ENCODE data around the gene GMPR. TPM values are rescaled to one million over a fixed set of nuclear protein-coding genes. Genes with fewer than 3 reads are reported as not detected.

The GMPR gene
- total RNA-seq, 1 donor = 6.5 TPM

GRCh38 chr6:16295060-16295459 is 56.7 kb downstream of the GMPR start:
- no peaks in the 10 kb centered on the region for H3K79me2 ChIP-seq (ENCODE audit: insufficient read depth, low read length)
- H3K27ac ChIP-seq (ENCODE audit: low read depth, low read length) = no peak overlapping the region
- H3K27me3 ChIP-seq (ENCODE audit: insufficient read depth, low read length) = no peaks in the 10 kb centered on the region
- peak; percentile 32 for DNase-seq (ENCODE audit: insufficient read length, low spot score, missing footprints)
- no peaks in the 10 kb centered on the region for H4K20me1 ChIP-seq (ENCODE audit: insufficient read depth, low read length)
- no peaks in the 10 kb centered on the region for H3K4me1 ChIP-seq (ENCODE audit: insufficient read depth, low read length)
- H3K4me2 ChIP-seq (ENCODE audit: insufficient read depth, low read length) = no peak overlapping the region
- H3K36me3 ChIP-seq (ENCODE audit: insufficient read depth, low read length) = no peaks in the 10 kb centered on the region
- H2AFZ ChIP-seq (ENCODE audit: low read length) = no peak overlapping the region
- no peak overlapping the region for H3K4me3 ChIP-seq (ENCODE audit: insufficient read depth, low read length)
- TF ChIP-seq, protein P1, sequence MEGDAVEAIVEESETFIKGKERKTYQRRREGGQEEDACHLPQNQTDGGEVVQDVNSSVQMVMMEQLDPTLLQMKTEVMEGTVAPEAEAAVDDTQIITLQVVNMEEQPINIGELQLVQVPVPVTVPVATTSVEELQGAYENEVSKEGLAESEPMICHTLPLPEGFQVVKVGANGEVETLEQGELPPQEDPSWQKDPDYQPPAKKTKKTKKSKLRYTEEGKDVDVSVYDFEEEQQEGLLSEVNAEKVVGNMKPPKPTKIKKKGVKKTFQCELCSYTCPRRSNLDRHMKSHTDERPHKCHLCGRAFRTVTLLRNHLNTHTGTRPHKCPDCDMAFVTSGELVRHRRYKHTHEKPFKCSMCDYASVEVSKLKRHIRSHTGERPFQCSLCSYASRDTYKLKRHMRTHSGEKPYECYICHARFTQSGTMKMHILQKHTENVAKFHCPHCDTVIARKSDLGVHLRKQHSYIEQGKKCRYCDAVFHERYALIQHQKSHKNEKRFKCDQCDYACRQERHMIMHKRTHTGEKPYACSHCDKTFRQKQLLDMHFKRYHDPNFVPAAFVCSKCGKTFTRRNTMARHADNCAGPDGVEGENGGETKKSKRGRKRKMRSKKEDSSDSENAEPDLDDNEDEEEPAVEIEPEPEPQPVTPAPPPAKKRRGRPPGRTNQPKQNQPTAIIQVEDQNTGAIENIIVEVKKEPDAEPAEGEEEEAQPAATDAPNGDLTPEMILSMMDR (IDR thresholded peaks at IDR 0.05; ENCODE audit: extremely low read depth, low read depth, low read length) = no peak
- H3K9me3 ChIP-seq (ENCODE audit: low read depth, low read length) = no peaks in the 10 kb centered on the region

DNA sequence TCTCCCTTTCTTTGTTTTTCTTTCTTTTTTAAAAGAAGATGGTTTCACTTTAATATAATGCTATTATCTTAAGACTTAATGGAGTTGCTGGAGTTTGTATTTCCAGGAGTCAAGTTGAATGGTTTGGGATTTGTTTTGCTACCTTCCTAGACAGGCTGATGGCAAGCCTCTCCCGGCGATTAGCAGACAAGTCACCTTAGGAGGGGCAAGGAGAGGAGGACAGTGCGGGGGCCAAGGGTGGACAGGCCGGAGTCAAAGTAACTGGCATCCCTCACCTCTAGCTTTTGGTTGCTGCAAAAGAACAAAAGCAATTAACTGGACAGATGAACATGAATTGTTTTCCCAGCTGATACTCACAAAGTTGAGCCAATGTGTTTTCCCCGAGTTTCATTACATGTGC is 57.1 kb downstream of the GMPR start:
- Histone ChIP-seq H2AFZ (ENCODE audit: low read length) (no peak overlapping the region), H3K27me3 (ENCODE audit: insufficient read depth, low read length) (no peaks in the 10 kb centered on the region), H3K36me3 (ENCODE audit: insufficient read depth, low read length) (no peaks in the 10 kb centered on the region), H3K79me2 (ENCODE audit: insufficient read depth, low read length) (no peaks in the 10 kb centered on the region), H3K4me2 (ENCODE audit: insufficient read depth, low read length) (no peak overlapping the region), H3K4me1 (ENCODE audit: insufficient read depth, low read length) (no peaks in the 10 kb centered on the region), H3K4me3 (ENCODE audit: insufficient read depth, low read length) (no peak overlapping the region), H3K27ac (ENCODE audit: low read depth, low read length) (no peak overlapping the region), H4K20me1 (ENCODE audit: insufficient read depth, low read length) (no peaks in the 10 kb centered on the region), H3K9me3 (ENCODE audit: low read depth, low read length) (no peaks in the 10 kb centered on the region)
- DNase-seq (ENCODE audit: insufficient read length, low spot score, missing footprints) = no peak
- TF ChIP-seq, protein P1 (IDR thresholded peaks at IDR 0.05; ENCODE audit: extremely low read depth, low read depth, low read length) = no peak

GRCh38 chr6:16296061-16296670 is 57.8 kb downstream of the GMPR start:
- no peak overlapping the region for H3K4me2 ChIP-seq (ENCODE audit: insufficient read depth, low read length)
- H3K27ac ChIP-seq (ENCODE audit: low read depth, low read length) = no peak overlapping the region
- H3K9me3 ChIP-seq (ENCODE audit: low read depth, low read length) = no peaks in the 10 kb centered on the region
- H3K79me2 ChIP-seq (ENCODE audit: insufficient read depth, low read length) = no peaks in the 10 kb centered on the region
- H3K36me3 ChIP-seq (ENCODE audit: insufficient read depth, low read length) = no peaks in the 10 kb centered on the region
- no peaks in the 10 kb centered on the region for H4K20me1 ChIP-seq (ENCODE audit: insufficient read depth, low read length)
- TF ChIP-seq, protein P1 (IDR thresholded peaks at IDR 0.05; ENCODE audit: extremely low read depth, low read depth, low read length) = no peak
- DNase-seq (ENCODE audit: insufficient read length, low spot score, missing footprints) = peak; percentile 21
- H3K4me1 ChIP-seq (ENCODE audit: insufficient read depth, low read length) = no peaks in the 10 kb centered on the region
- H3K4me3 ChIP-seq (ENCODE audit: insufficient read depth, low read length) = no peak overlapping the region
- no peak overlapping the region for H2AFZ ChIP-seq (ENCODE audit: low read length)
- no peaks in the 10 kb centered on the region for H3K27me3 ChIP-seq (ENCODE audit: insufficient read depth, low read length)

GRCh38 chr6:16299861-16300260 is 61.5 kb downstream of the GMPR start:
- Histone ChIP-seq H3K79me2 (ENCODE audit: insufficient read depth, low read length) (no peaks in the 10 kb centered on the region), H3K4me3 (ENCODE audit: insufficient read depth, low read length) (no peak overlapping the region), H4K20me1 (ENCODE audit: insufficient read depth, low read length) (no peaks in the 10 kb centered on the region), H2AFZ (ENCODE audit: low read length) (no peak overlapping the region), H3K9me3 (ENCODE audit: low read depth, low read length) (no peaks in the 10 kb centered on the region), H3K27me3 (ENCODE audit: insufficient read depth, low read length) (no peaks in the 10 kb centered on the region), H3K4me1 (ENCODE audit: insufficient read depth, low read length) (no peaks in the 10 kb centered on the region), H3K4me2 (ENCODE audit: insufficient read depth, low read length) (no peak overlapping the region), H3K36me3 (ENCODE audit: insufficient read depth, low read length) (no peaks in the 10 kb centered on the region), H3K27ac (ENCODE audit: low read depth, low read length) (no peak overlapping the region)
- TF ChIP-seq, protein P1 (IDR thresholded peaks at IDR 0.05; ENCODE audit: extremely low read depth, low read depth, low read length) = no peak
- DNase-seq (ENCODE audit: insufficient read length, low spot score, missing footprints) = no peak

All from osteoblast (primary cell).